Measurements from ENCODE around the gene KRTAP22-2. TPM values are rescaled to one million over a fixed set of nuclear protein-coding genes. Genes with fewer than 3 reads are reported as not detected.

Gene KRTAP22-2
- total and polyA plus RNA-seq, 2 donors (not counting 1 experiment from before 2014, with no cell fraction given), result not detected

GRCh38 chr21:30628109-30628508 is 37.9 kb upstream of the KRTAP22-2 start:
- Mint-ChIP-seq H3K27me3 (no peaks in the 10 kb centered on the region), H3K9me3 (ENCODE audit: insufficient read depth) (peaks cover 7% of the 10 kb centered on the region), H3K4me3 (no peak overlapping the region), H3K4me1 (no peaks in the 10 kb centered on the region), H3K27ac (no peak overlapping the region)
- Histone ChIP-seq H2AFZ (ENCODE audit: insufficient read depth, low read depth, low read length, poor library complexity, severe bottlenecking) (no peak overlapping the region), H3K27me3 (replicated peaks in 1 of 4; ENCODE audit: control extremely low read depth in 1 of 4, control insufficient read depth in 3 of 4, insufficient read depth in 4 of 4, low read length in 3 of 4) (no peaks in the 10 kb centered on the region), H3K36me3 (replicated peaks in 1 of 2; ENCODE audit: control extremely low read depth in 1 of 2, control insufficient read depth in 1 of 2, extremely low read depth in 1 of 2, insufficient read depth in 2 of 2, low read length in 1 of 2) (no peaks in the 10 kb centered on the region), H3K4me2 (replicated peaks; ENCODE audit: low read depth, low read length, poor library complexity, severe bottlenecking) (no peak overlapping the region), H3K4me3 (ENCODE audit: control extremely low read depth in 1 of 5, extremely low read depth in 1 of 5, insufficient read depth in 1 of 5, low read depth in 2 of 5, low read length in 4 of 5) (no peak overlapping the region), H3K4me1 (ENCODE audit: control insufficient read depth in 2 of 2, insufficient read depth in 2 of 2, low read length in 2 of 2) (no peaks in the 10 kb centered on the region), H3K27ac (ENCODE audit: low read length in 2 of 2) (no peak overlapping the region), H3K9me3 (ENCODE audit: control extremely low read depth in 1 of 3, control insufficient read depth in 2 of 3, insufficient read depth in 1 of 3, low read length in 2 of 3) (peaks cover 2 to 13% (median 2%) of the 10 kb centered on the region in 3 donors), H3K79me2 (ENCODE audit: control insufficient read depth, insufficient read depth, low read length) (no peaks in the 10 kb centered on the region), H4K20me1 (ENCODE audit: control insufficient read depth, insufficient read depth, low read length, poor library complexity, severe bottlenecking) (no peaks in the 10 kb centered on the region), H3K9ac (ENCODE audit: low read length) (no peak overlapping the region)
- DNase-seq (no peak), ATAC-seq (ENCODE audit: low read depth) (no peak)
- ChIA-PET CTCF (no interaction called here), POLR2A (no interaction called here)
- WGBS (ENCODE audit: insufficient coverage), result no CpG with 5 or more reads among the region's 4 CpGs
- intact Hi-C loops (cut with micrococcal nuclease), result no loop called here
- TF ChIP-seq CTCF (IDR thresholded peaks at IDR 0.05) (no peak), EZH2 (IDR thresholded peaks at IDR 0.05; ENCODE audit: borderline replicate concordance, insufficient read depth, low read depth, low read length, poor library complexity, severe bottlenecking) (no peak)

- 76% methylated on average over 3 of the region's 4 CpGs for WGBS (ENCODE audit: insufficient coverage)
- no peak overlapping the region for H3K4me3 Mint-ChIP-seq
- no peaks in the 10 kb centered on the region for H3K27me3 Mint-ChIP-seq
- intact Hi-C loops (cut with micrococcal nuclease), result no loop called here
- Histone ChIP-seq H4K20me1 (ENCODE audit: control insufficient read depth, insufficient read depth, low read length, poor library complexity, severe bottlenecking) (no peaks in the 10 kb centered on the region), H3K4me3 (ENCODE audit: control extremely low read depth in 1 of 5, extremely low read depth in 1 of 5, insufficient read depth in 1 of 5, low read depth in 2 of 5, low read length in 4 of 5) (no peak overlapping the region), H3K79me2 (ENCODE audit: control insufficient read depth, insufficient read depth, low read length) (no peaks in the 10 kb centered on the region), H3K4me1 (ENCODE audit: control insufficient read depth in 2 of 2, insufficient read depth in 2 of 2, low read length in 2 of 2) (no peaks in the 10 kb centered on the region), H3K9ac (ENCODE audit: low read length) (no peak overlapping the region), H2AFZ (ENCODE audit: insufficient read depth, low read depth, low read length, poor library complexity, severe bottlenecking) (no peak overlapping the region), H3K9me3 (ENCODE audit: control extremely low read depth in 1 of 3, control insufficient read depth in 2 of 3, insufficient read depth in 1 of 3, low read length in 2 of 3) (peaks cover 0 to 14% (median 2%) of the 10 kb centered on the region in 3 donors), H3K27ac (ENCODE audit: low read length in 2 of 2) (no peak overlapping the region), H3K27me3 (replicated peaks in 1 of 4; ENCODE audit: control extremely low read depth in 1 of 4, control insufficient read depth in 3 of 4, insufficient read depth in 4 of 4, low read length in 3 of 4) (no peaks in the 10 kb centered on the region), H3K4me2 (replicated peaks; ENCODE audit: low read depth, low read length, poor library complexity, severe bottlenecking) (no peak overlapping the region), H3K36me3 (replicated peaks in 1 of 2; ENCODE audit: control extremely low read depth in 1 of 2, control insufficient read depth in 1 of 2, extremely low read depth in 1 of 2, insufficient read depth in 2 of 2, low read length in 1 of 2) (no peaks in the 10 kb centered on the region)
- peaks cover 2% of the 10 kb centered on the region for H3K9me3 Mint-ChIP-seq (ENCODE audit: insufficient read depth)
- H3K27ac Mint-ChIP-seq, result no peak overlapping the region
- ATAC-seq (ENCODE audit: low read depth) (no peak), DNase-seq (no peak)
- H3K4me1 Mint-ChIP-seq, result no peaks in the 10 kb centered on the region
- CTCF ChIA-PET, result no interaction called here
- no peak for TF ChIP-seq CTCF (IDR thresholded peaks at IDR 0.05)
- no peak for TF ChIP-seq EZH2 (IDR thresholded peaks at IDR 0.05; ENCODE audit: borderline replicate concordance, insufficient read depth, low read depth, low read length, poor library complexity, severe bottlenecking)
- POLR2A ChIA-PET, result no interaction called here
These were observed 35.4 kb upstream of the KRTAP22-2 start for GRCh38 chr21:30625449-30626165.

Data from B cell (primary cell).